ENCODE results near the gene PROK2. TPM values are rescaled to one million over a fixed set of nuclear protein-coding genes. Genes with fewer than 3 reads are reported as not detected.

Gene PROK2
- total and polyA plus RNA-seq, 10 of the 15 experiments (the other 5 are each of a cell fraction or from before 2014, with no cell fraction given) = not detected

GRCh38 chr3:71813704-71814103, 28.8 kb upstream of the PROK2 start:
- ChIA-PET RAD21 (ENCODE audit: unreplicated experiment) (no interaction called here), POLR2A (no interaction called here)
- BruUV-seq (replicated peaks) = no TSS peak

GRCh38 chr3:71813073-71813472, 28.1 kb upstream of the PROK2 start:
- no peaks in the 10 kb centered on the region for H3K4me1 ChIP-seq (ENCODE audit: control insufficient read depth, insufficient read depth, low read length)
- no peak overlapping the region for H3K27ac ChIP-seq (ENCODE audit: control insufficient read depth, insufficient read depth)
- ChIA-PET POLR2A (no interaction called here), SMC1A (ENCODE audit: uncharacterized antibody, unreplicated experiment) (no interaction called here), RAD21 (ENCODE audit: unreplicated experiment) (no interaction called here), CTCF (no interaction called here)
- H3K36me3 ChIP-seq (ENCODE audit: control insufficient read depth in 2 of 2, insufficient read depth in 2 of 2, low read length in 1 of 2) = no peaks in the 10 kb centered on the region
- intact Hi-C loops (cut with micrococcal nuclease; ENCODE audit: unreplicated experiment) (no loop called here), in situ Hi-C loops (cut with MboI) (no loop called here)
- 46% methylated on average over 4 of the region's 4 CpGs for WGBS (ENCODE audit: insufficient coverage, insufficient replicate concordance, low lambda C conversion rate, missing lambda C conversion rate)
- no peak overlapping the region for H3K9ac ChIP-seq (ENCODE audit: control insufficient read depth, insufficient read depth, low read length)
- ATAC-seq = no peak
- H3K9me3 ChIP-seq (replicated peaks; ENCODE audit: control insufficient read depth, insufficient read depth, low read length) = no peaks in the 10 kb centered on the region
- no peak overlapping the region for H3K4me2 ChIP-seq (ENCODE audit: control insufficient read depth, insufficient read depth)
- no TSS peak for BruUV-seq (replicated peaks)
- no peaks in the 10 kb centered on the region for H4K20me1 ChIP-seq (ENCODE audit: control insufficient read depth, insufficient read depth)
- H2AFZ ChIP-seq (ENCODE audit: control insufficient read depth, low read depth, low read length) = no peak overlapping the region
- no peaks in the 10 kb centered on the region for H3K79me2 ChIP-seq (ENCODE audit: control insufficient read depth, insufficient read depth, low read length)
- no peak overlapping the region for H3K4me3 ChIP-seq
- H3K27me3 ChIP-seq (replicated peaks in 1 of 2; ENCODE audit: control insufficient read depth in 2 of 2, insufficient read depth in 2 of 2, low read length in 1 of 2) = peaks cover 0 to 2% of the 10 kb centered on the region in 2 experiments; a peak in 1 of 4 replicates
- no peak for DNase-seq (ENCODE audit: low read depth, low spot score)
- FAIRE-seq = no peak
- no peak for TF ChIP-seq CBX5 (IDR thresholded peaks at IDR 0.05; ENCODE audit: low read depth)
- no peak for TF ChIP-seq TAF1 (IDR thresholded peaks at IDR 0.05; ENCODE audit: borderline replicate concordance, low read depth, low read length)
- no peak for TF ChIP-seq SIX5 (IDR thresholded peaks at IDR 0.05; ENCODE audit: low read depth, low read length, severe bottlenecking)
- no peak for TF ChIP-seq ELK1 (IDR thresholded peaks at IDR 0.05; ENCODE audit: low read depth, low read length)
- TF ChIP-seq IRF5 (IDR thresholded peaks at IDR 0.05; ENCODE audit: borderline replicate concordance) = no peak
- TF ChIP-seq STAT3 (IDR thresholded peaks at IDR 0.05; ENCODE audit: low read depth, low read length) = no peak
- no peak for TF ChIP-seq SMC3 (IDR thresholded peaks at IDR 0.05; ENCODE audit: borderline replicate concordance, low read length)
- TF ChIP-seq CUX1 (IDR thresholded peaks at IDR 0.05; ENCODE audit: insufficient replicate concordance, low read depth, low read length) = no peak
- no peak for TF ChIP-seq NBN (IDR thresholded peaks at IDR 0.05)
- TF ChIP-seq CHD4 (IDR thresholded peaks at IDR 0.05) = no peak

More at GRCh38 chr3:71813704-71814103, 28.8 kb upstream of the PROK2 start:
- no peaks in the 10 kb centered on the region for H3K36me3 ChIP-seq (ENCODE audit: control insufficient read depth in 2 of 2, insufficient read depth in 2 of 2, low read length in 1 of 2)
- no peak overlapping the region for H3K4me2 ChIP-seq (ENCODE audit: control insufficient read depth, insufficient read depth)
- in situ Hi-C loops (cut with MboI) (no loop called here), intact Hi-C loops (cut with micrococcal nuclease; ENCODE audit: unreplicated experiment) (no loop called here)
- TF ChIP-seq HDGF (IDR thresholded peaks at IDR 0.05) = no peak
- TF ChIP-seq CBFB (IDR thresholded peaks at IDR 0.05; ENCODE audit: low read depth) = no peak
- no peak for TF ChIP-seq RAD51 (IDR thresholded peaks at IDR 0.05)
- no peak overlapping the region for H3K4me3 ChIP-seq
- WGBS (ENCODE audit: insufficient coverage, insufficient replicate concordance, low lambda C conversion rate, missing lambda C conversion rate) = 19% methylated on average over 3 of the region's 3 CpGs
- ATAC-seq = no peak
- H4K20me1 ChIP-seq (ENCODE audit: control insufficient read depth, insufficient read depth) = no peaks in the 10 kb centered on the region
- no peaks in the 10 kb centered on the region for H3K9me3 ChIP-seq (replicated peaks; ENCODE audit: control insufficient read depth, insufficient read depth, low read length)
- DNase-seq (ENCODE audit: low read depth, low spot score) = no peak
- H2AFZ ChIP-seq (ENCODE audit: control insufficient read depth, low read depth, low read length) = no peak overlapping the region
- no peaks in the 10 kb centered on the region for H3K4me1 ChIP-seq (ENCODE audit: control insufficient read depth, insufficient read depth, low read length)
- H3K79me2 ChIP-seq (ENCODE audit: control insufficient read depth, insufficient read depth, low read length) = no peaks in the 10 kb centered on the region
- no peak overlapping the region for H3K27ac ChIP-seq (ENCODE audit: control insufficient read depth, insufficient read depth)
- FAIRE-seq = no peak
- ChIA-PET CTCF (interaction anchor here (0.6 kb wide), 1 partner anchor 1321 kb away, joined by 3 read pairs; no protein-coding TSS in a partner anchor), SMC1A (ENCODE audit: uncharacterized antibody, unreplicated experiment) (no interaction called here)
- H3K9ac ChIP-seq (ENCODE audit: control insufficient read depth, insufficient read depth, low read length) = no peak overlapping the region
- H3K27me3 ChIP-seq (replicated peaks in 1 of 2; ENCODE audit: control insufficient read depth in 2 of 2, insufficient read depth in 2 of 2, low read length in 1 of 2) = peaks cover 0 to 2% of the 10 kb centered on the region in 2 experiments; a peak in 1 of 4 replicates
